Psoas muscle (tissue), 8 donors: ENCODE data around the gene IQCE. TPM values are rescaled to one million over a fixed set of nuclear protein-coding genes. Genes with fewer than 3 reads are reported as not detected.
"Not testable (repeated sequence)": the region's sequence is repeated elsewhere in the genome, so short reads cannot be mapped to it uniquely, and the experiment has no call there.

Experiments
- ATAC-seq, 4 donors: fragments of 200-7000 bp; cut with Tn5 transposase; one replicate each; pipeline ENCODE4 v1.9.1; 2020; ENCODE audit warnings: moderate library complexity in 3 of 4, mild to moderate bottlenecking in 2 of 4
- DNase-seq, 2 donors: peaks; one replicate each; pipeline ENCODE4 v3.0.0-alpha.2; 2020
- H3K27ac ChIP-seq: fragments of 200-600 bp; one replicate; pipeline ENCODE4 v1.8.0; 2022
- H3K27me3 ChIP-seq, 3 donors: fragments of 200-600 bp in 1 of 3; one replicate each; pipeline versions ENCODE4 v1.6.1 to v1.8.0; 2013 to 2022; ENCODE audit warnings: low read length in 2 of 3, mild to moderate bottlenecking in 2 of 3, moderate library complexity in 1 of 3; ENCODE audit not compliant: insufficient read depth in 3 of 3
- H3K36me3 ChIP-seq, 2 donors: fragments of 200-600 bp in 1 of 2; one replicate each; pipeline versions ENCODE4 v1.6.1 to v1.8.0; 2013 to 2022; ENCODE audit warnings: low read depth in 1 of 2, mild to moderate bottlenecking in 1 of 2, moderate library complexity in 1 of 2; ENCODE audit not compliant: insufficient read depth in 1 of 2
- H3K4me1 ChIP-seq: fragments of 200-600 bp; one replicate; pipeline ENCODE4 v1.8.0; 2022
- H3K4me3 ChIP-seq: fragments of 200-600 bp; one replicate; pipeline ENCODE4 v1.8.0; 2022; ENCODE audit warnings: mild to moderate bottlenecking
- H3K9me3 ChIP-seq: fragments of 200-600 bp; one replicate; pipeline ENCODE4 v1.8.0; 2022
- WGBS, 3 donors: extraction: QIAGEN DNeasy Blood & Tissue Kit; methylation state at CpG; one replicate each; pipeline versions ENCODE4 v1.1.6 to v1.1.7; 2013; 5-methylcytosine and 5-hydroxymethylcytosine counted together
- intact Hi-C, 2 donors: fragments of 100-400 bp; cut with DNase I; formaldehyde crosslinking; loops; one replicate each; pipeline versions ENCODE4 v1.11.0 to v1.14.2; 2022
- polyA plus RNA-seq, 3 donors: library from polyadenylated mRNA; stranded (reverse); fragments of 200-250 nt; gene quantifications; one replicate each; pipeline ENCODE4 v1.2.3, GENCODE V29; 2013
- total RNA-seq, 4 donors: library from RNA; stranded (reverse); fragmentation: NEBNext Ultra II Directional in 2 of 4; extraction: Animal tissue kit (Norgen Biotek cat#: 25700) in 2 of 4; gene quantifications; one replicate each; pipeline versions ENCODE4 v1.2.1 to v1.2.4, GENCODE V29; 2021 to 2023
- TF ChIP-seq, protein P1 (sequence below): fragments of 200-600 bp; IDR thresholded peaks from one replicate; pipeline ENCODE4 v1.8.0; 2022; ENCODE audit warnings: antibody characterized with exemption
- donor health status: healthy with polysubstance abuse.
- donor health status: DM: no; HTN: no; CAD: no; lungs with moderate emphysema.
- donor health status: Bipolar disorder and iron deficiency.
- donor health status: healthy.
- donor health status: DM: yes; HTN: yes; CAD: no.
- donor health status: DM: no; HTN: no; CAD: no.
- donor health status: DM: no; HTN: no; CAD: no.
- donor health status: DM: yes; HTN: yes; CAD: no.

Gene IQCE
- total and polyA plus RNA-seq, 7 donors, result 2.4 to 9.6 (median 6.6) TPM

- Histone ChIP-seq H3K27me3 (no peaks in the 10 kb centered on the region), H3K36me3 (no peaks in the 10 kb centered on the region), H3K27ac (peak overlapping the region; percentile 64), H3K9me3 (no peaks in the 10 kb centered on the region), H3K4me3 (peak overlapping the region; percentile 92), H3K4me1 (peaks cover 19% of the 10 kb centered on the region)
- ATAC-seq (no peak), DNase-seq (no peak)
- TF ChIP-seq, protein P1, sequence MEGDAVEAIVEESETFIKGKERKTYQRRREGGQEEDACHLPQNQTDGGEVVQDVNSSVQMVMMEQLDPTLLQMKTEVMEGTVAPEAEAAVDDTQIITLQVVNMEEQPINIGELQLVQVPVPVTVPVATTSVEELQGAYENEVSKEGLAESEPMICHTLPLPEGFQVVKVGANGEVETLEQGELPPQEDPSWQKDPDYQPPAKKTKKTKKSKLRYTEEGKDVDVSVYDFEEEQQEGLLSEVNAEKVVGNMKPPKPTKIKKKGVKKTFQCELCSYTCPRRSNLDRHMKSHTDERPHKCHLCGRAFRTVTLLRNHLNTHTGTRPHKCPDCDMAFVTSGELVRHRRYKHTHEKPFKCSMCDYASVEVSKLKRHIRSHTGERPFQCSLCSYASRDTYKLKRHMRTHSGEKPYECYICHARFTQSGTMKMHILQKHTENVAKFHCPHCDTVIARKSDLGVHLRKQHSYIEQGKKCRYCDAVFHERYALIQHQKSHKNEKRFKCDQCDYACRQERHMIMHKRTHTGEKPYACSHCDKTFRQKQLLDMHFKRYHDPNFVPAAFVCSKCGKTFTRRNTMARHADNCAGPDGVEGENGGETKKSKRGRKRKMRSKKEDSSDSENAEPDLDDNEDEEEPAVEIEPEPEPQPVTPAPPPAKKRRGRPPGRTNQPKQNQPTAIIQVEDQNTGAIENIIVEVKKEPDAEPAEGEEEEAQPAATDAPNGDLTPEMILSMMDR, result no peak
- 7 to 20% (median 7%) methylated on average over 44 to 53 of the region's 53 CpGs for WGBS, 3 donors
- intact Hi-C loops, result loop anchor here in 1 of 2 donors (5.0 kb wide), 1 partner anchor 73 kb away; the partner anchor contains the start of gene TTYH3
Measured at GRCh38 chr7:2559283-2559950, 638 bp downstream of the IQCE start.

GRCh38 chr7:2563955-2564354 lies 5.2 kb downstream of the IQCE start:
- H3K27ac ChIP-seq, H3K4me3 ChIP-seq, H3K27me3 ChIP-seq, H3K9me3 ChIP-seq, intact Hi-C loops, H3K36me3 ChIP-seq, ATAC-seq, H3K4me1 ChIP-seq: not testable (repeated sequence)
- peak in 1 of 2 donors; percentile 17 for DNase-seq
- WGBS, 3 donors, result 97 to 99% (median 97%) methylated on average over 3 of the region's 3 CpGs

GRCh38 chr7:2564970-2565540 lies 6.3 kb downstream of the IQCE start:
- Histone ChIP-seq H3K9me3 (no peaks in the 10 kb centered on the region), H3K27me3 (no peaks in the 10 kb centered on the region), H3K27ac (no peak overlapping the region), H3K4me3 (no peak overlapping the region), H3K36me3 (no peaks in the 10 kb centered on the region), H3K4me1 (peaks cover 3% of the 10 kb centered on the region)
- no peak for ATAC-seq
- 87 to 91% (median 87%) methylated on average over 12 of the region's 12 CpGs for WGBS, 3 donors
- peak in 1 of 2 donors; percentile 26 for DNase-seq
- TF ChIP-seq, protein P1, result no peak
- intact Hi-C loops, result loop anchor here (5.0 kb wide), 2 partner anchors 97 to 117 kb away; no protein-coding TSS in a partner anchor

DNA sequence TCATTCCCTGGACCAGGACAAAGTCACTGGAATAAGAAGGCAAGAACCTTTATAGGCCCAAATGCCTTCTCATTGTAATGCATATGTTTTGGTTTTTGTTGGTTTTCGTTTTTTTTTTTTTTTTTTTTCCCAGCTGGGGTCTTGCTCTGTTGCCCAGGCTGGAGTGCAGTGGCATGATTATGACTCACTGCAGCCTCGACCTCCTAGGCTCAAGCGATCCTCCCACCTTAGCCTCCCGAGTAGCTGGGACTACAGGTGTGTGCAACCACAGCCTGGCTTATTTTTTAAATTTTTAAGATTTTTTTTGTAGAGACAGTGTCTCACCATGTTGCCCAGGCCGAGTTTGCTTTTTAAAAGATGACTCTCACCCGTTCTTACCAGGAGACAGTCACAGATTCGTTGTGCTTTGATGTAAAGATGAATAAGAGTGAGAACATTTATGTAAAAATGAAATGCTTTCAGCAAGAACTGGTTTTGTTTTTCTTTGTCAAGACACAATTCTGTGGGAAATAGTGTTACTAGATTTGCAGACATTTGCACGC lies 7.6 kb downstream of the IQCE start:
- no peaks in the 10 kb centered on the region for H3K36me3 ChIP-seq
- no peak for ATAC-seq
- intact Hi-C loops, result loop anchor here (2.0 to 5.0 kb wide), 3 partner anchors 96 to 116 kb away; no protein-coding TSS in a partner anchor
- DNase-seq, result peak in 1 of 2 donors; percentile 26
- TF ChIP-seq, protein P1, result no peak
- no peak overlapping the region for H3K4me3 ChIP-seq
- H3K27me3 ChIP-seq, result no peaks in the 10 kb centered on the region
- 72 to 85% (median 85%) methylated on average over 8 of the region's 8 CpGs for WGBS, 3 donors
- no peaks in the 10 kb centered on the region for H3K4me1 ChIP-seq
- H3K27ac ChIP-seq, result no peak overlapping the region
- no peaks in the 10 kb centered on the region for H3K9me3 ChIP-seq
